Fibroblast of upper back skin (primary cell): Measurements from ENCODE around the gene XRCC4.
"Not testable (repeated sequence)": the region's sequence is repeated elsewhere in the genome, so short reads cannot be mapped to it uniquely, and the experiment has no call there.

Experiments
- DNase-seq: peaks from one replicate; pipeline ENCODE4 v3.0.0-alpha.2; 2013

XRCC4 gene

GRCh38 chr5:83283761-83284160, 206.4 kb downstream of the XRCC4 start:
- DNase-seq, result no peak

DNA sequence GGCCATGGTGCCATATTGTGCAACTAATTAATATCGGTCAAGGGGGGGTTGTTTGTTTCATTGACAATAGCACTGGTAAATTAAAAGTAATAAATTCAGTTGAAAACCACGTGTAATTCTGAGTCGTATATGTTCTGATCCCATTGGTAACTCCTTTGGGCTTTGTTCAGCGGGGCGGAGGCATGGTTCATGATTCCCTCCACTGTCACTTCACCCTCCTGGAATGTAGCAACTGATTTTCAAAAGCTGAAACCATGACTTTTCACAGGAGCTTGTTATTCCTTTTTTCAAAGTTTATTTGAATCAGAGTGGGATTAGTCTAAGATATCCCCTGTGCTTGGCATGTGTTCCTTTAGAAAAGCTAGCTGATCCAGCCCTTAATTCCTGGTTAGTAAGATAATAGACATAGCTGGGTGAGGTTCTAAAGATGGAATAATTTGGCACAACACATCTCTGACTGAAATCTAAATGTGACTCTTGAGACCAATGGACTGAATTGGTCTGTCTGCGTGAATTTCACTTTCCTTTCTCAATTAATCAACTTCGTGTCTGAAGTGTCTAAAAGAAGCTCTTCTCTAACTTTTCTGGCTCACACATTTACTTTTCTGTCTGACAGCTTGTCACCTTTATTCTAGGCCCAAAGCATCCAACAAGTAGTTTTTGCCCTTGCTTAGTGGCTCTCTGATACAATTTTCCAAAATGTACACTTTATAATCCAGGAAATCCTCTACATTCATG, 208.5 kb downstream of the XRCC4 start:
- DNase-seq, result peak; percentile 21

DNA sequence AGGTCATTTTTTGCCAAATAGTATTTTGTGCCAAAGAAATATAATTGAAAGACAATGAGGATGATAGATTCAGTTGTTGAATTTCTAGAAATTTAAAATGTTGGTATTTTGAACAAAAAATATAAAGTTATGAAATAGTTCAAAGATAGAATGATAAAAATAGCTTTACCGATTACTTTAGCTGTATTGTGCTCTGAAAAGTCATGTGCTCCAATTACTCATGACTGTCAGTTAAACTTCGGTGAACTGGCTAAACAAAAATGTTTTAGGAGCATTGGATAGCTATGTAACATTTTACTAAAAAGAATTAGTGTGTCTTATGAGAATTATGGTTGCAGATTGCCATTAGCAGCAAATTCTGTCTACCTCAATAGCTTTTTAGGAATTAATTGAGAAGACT, 216.9 kb downstream of the XRCC4 start:
- DNase-seq, result no peak

DNA sequence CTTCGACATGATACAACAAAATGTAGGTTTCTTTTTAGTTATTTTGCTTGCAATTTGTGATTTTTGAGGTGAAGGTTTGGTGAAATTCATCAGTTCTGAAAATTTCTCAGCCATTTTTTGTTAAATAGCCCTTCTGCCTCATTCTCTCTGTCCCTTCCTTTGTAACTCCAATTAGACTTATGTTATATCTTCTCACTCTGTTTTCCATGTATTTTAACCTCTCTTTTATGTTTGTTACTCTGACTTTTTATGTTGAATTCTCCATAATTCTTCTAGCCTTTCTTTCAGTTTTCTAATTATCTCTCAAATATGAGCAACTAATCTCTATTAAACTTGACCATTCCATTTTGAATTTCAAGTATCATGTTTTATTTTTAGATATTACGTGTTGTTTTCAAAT, 222.0 kb downstream of the XRCC4 start:
- no peak for DNase-seq

- peak; percentile 93 for DNase-seq
Measured at GRCh38 chr5:83306572-83307241, 229.4 kb downstream of the XRCC4 start.

DNA sequence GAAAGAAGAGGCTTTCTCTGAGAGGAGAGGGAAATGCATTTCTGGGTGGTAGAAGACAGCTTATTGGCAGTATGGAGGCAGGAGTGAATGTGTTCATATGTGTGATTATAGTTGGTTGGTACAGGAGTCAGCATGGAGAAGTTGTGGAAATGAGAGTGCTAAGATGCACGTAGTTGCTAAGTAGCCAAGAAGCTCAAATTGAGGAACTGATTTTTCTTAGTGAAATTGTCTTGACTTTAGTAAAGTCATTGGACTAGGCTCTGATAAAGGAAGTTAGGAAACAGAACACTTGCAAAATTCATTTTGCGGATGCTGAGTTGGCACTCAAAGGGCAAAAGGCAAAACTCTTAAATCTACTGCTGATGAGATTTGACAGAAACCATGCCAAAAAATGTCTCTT, 235.3 kb downstream of the XRCC4 start:
- DNase-seq, result no peak

- peak; percentile 81 for DNase-seq
Measured at GRCh38 chr5:83313436-83313835, 236.1 kb downstream of the XRCC4 start.

DNA sequence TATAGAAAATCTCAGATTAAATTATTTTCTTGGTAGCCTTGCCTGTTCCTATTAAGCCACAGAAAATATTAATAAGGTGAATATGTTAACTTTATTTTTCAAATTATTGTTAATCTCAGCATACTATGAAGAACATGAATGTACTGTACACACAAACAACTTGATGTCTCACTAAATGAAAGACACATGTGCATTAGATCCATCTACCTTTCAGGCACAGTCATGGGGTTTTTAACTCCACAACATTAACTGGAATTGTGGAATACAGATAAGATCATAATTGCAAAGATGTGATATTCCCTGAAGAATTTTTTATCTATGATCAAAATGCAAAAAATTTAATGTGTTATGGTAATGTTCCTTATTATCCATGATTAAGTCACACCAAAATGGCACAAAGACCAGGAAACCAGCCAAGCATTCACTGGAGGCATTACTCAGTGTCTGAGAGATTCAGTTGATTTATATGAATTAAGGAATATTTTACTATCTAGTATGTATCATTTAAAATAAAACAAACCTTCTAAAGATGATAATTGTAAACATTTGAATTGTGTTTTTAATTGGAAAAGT, 244.2 kb downstream of the XRCC4 start:
- DNase-seq, result peak; percentile 73

GRCh38 chr5:83322273-83322924, 245.1 kb downstream of the XRCC4 start:
- peak; percentile 46 for DNase-seq

GRCh38 chr5:83323557-83324180, 246.3 kb downstream of the XRCC4 start:
- no peak for DNase-seq

DNA sequence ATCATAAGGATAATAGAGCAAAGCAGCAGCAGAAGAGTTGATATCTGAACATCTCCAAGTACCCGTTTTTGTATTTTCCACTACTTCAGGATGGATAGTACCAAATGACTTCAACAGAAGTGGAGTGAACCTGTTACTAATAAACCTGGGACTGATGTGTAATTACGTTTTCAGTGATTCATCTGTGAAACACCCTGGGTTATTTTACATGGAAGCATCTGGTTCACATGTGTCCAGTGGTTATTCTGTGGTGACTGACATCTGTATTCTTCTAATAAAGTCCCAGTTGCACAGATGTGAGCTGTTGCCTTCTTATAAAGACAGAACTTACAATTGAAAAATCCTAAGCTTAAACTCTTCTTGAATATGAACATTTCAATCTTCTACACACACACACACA, 254.5 kb downstream of the XRCC4 start:
- peak; percentile 71 for DNase-seq

GRCh38 chr5:83337453-83338035, 260.2 kb downstream of the XRCC4 start:
- DNase-seq, result no peak

DNA sequence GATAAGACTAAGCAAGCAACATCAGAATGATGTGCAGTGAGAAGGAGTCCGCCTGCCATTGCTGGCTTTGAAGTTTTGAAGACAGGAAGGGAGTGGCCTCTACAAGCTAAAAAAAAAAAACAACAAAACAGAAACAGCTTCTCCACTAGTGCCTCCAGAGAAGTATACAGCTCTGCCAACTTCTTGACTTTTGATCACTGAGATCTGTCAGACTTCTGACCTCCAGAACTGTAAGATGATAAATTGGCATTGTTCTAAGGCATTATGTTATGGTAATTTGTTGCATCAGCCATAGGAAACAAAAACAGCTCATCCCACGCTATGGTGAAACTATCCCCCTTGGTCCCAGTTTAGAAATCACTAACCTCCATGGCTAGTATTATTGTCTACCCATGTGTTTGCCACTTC, 263.2 kb downstream of the XRCC4 start:
- peak; percentile 5 for DNase-seq

DNA sequence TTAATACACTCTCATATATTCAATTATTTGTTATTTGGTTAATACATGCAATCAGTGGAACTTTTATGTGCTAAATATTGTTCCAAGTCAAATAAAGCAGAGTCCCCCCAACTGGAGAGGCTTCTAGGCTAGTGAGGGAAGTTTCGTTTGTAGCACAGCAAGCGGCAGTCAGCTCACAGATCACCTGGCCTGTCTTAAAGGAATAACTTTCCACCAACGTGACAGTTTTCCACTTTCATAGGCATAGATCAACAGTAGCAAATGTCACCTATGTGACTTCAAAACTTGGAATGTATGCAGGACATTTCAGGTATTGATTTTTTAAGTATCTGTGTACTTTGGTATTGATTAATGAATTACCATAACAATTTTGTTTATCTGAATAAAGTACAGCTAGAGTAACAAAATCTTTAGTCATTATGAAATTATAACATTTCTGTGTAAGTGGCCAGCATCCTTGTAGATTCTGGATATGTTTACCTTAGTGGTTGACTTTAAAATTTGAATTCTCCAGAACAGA, 264.5 kb downstream of the XRCC4 start:
- DNase-seq, result no peak

DNA sequence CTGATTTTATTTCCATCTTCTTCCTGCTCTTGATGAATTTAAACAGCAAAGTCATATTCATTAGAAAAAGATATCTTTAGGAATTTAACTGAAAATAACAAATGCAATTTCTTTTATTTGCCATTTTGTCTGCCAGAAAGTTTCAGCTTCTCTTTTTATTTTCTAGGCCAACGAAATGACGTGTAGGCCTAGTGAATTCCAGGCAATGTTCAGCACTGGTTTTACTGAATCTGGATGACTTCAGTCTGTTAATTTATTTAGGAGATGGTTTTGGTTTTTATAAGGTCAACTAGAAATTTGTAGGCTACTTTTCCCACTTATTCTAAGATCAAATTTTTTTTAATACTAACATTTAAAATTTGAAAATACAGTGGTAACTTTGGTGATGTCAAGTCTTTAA, 265.1 kb downstream of the XRCC4 start:
- DNase-seq, result no peak

DNA sequence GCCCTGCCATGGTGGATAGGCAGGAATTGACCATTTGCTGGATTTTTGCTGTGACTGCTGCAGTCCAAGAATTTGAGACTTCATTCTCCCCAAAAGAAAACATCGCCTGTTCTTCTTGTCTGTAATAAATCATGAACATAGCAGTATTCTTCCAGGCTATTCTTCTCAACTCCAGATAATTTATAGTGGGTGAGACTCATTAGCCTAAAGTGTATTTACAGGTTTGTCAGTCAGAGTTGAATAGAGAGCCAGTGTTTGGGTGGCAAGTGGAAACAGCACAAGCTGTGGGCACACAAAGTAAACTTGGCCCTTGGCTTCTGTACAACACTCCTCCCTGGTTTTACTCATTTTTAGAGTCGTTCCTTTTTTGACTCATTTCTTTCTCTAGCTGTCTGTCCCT, 266.0 kb downstream of the XRCC4 start:
- no peak for DNase-seq

DNA sequence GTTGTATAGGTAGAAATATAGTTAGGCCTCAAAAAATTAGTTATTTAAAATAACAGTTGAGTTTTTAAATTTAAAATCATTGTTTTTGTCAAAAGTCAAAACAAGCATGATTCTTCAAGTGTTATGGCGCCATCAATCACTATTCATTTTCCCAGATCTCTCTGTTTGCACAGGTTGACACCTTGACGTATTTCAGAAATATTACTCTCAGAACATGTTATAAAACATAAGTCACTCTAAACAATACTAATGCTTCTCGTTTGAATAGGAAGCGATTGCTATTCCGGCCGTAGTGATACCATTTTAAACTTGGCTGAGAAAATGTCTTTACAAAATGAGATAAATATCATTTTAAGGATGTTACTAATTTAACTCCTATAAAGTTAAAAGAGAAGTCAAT, 268.1 kb downstream of the XRCC4 start:
- no peak for DNase-seq

GRCh38 chr5:83348281-83348780, 271.0 kb downstream of the XRCC4 start:
- DNase-seq, result no peak

GRCh38 chr5:83353231-83353630, 275.9 kb downstream of the XRCC4 start:
- no peak for DNase-seq

GRCh38 chr5:83353774-83354173, 276.4 kb downstream of the XRCC4 start:
- DNase-seq, result no peak

- no peak for DNase-seq
Measured at GRCh38 chr5:83354958-83355357, 277.6 kb downstream of the XRCC4 start.

- not testable (repeated sequence) for DNase-seq
Measured at GRCh38 chr5:83355482-83356014, 278.2 kb downstream of the XRCC4 start.
